Endodermal cell (in vitro differentiated cells): ENCODE data around the gene IFNL3. TPM values are rescaled to one million over a fixed set of nuclear protein-coding genes. Genes with fewer than 3 reads are reported as not detected.

Experiments
- DNase-seq: peaks from one replicate; pipeline ENCODE4 v3.0.0-alpha.2; 2017
- H3K27ac ChIP-seq: 2 replicates; pipeline ENCODE4 v1.5.1; 2013; ENCODE audit warnings: mild to moderate bottlenecking, low read depth, low read length, moderate library complexity
- H3K27me3 ChIP-seq: 2 replicates; pipeline ENCODE4 v1.6.1; 2013; ENCODE audit warnings: mild to moderate bottlenecking, low read length, moderate library complexity; ENCODE audit not compliant: insufficient read depth, control insufficient read depth, poor library complexity, severe bottlenecking
- H3K36me3 ChIP-seq: 2 replicates; pipeline ENCODE4 v1.7.0; 2013; ENCODE audit warnings: mild to moderate bottlenecking, low read length, moderate library complexity; ENCODE audit not compliant: control insufficient read depth, insufficient read depth
- H3K4me1 ChIP-seq: one replicate; pipeline ENCODE4 v1.7.0; 2013; ENCODE audit warnings: low read length; ENCODE audit not compliant: control insufficient read depth, insufficient read depth
- H3K4me3 ChIP-seq: 2 replicates; pipeline ENCODE4 v1.5.1; 2013; ENCODE audit warnings: mild to moderate bottlenecking, low read length, moderate library complexity
- H3K9ac ChIP-seq: 2 replicates; pipeline ENCODE4 v1.6.1; 2013; ENCODE audit warnings: mild to moderate bottlenecking, low read length, moderate library complexity; ENCODE audit not compliant: poor library complexity, severe bottlenecking; ENCODE audit errors: extremely low read depth
- H3K9me3 ChIP-seq: 2 replicates; pipeline ENCODE4 v1.6.1; 2013; ENCODE audit warnings: mild to moderate bottlenecking, low read length, moderate library complexity; ENCODE audit not compliant: control insufficient read depth
- H3K27ac Mint-ChIP-seq: 2 replicates; pipeline ENCODE4 v1.8.0; 2020; ENCODE audit warnings: mixed read lengths
- H3K27me3 Mint-ChIP-seq: 2 replicates; pipeline ENCODE4 v1.8.0; 2021; ENCODE audit warnings: mild to moderate bottlenecking, mixed read lengths; ENCODE audit not compliant: insufficient read depth
- H3K36me3 Mint-ChIP-seq: 2 replicates; pipeline ENCODE4 v1.8.0; 2020; ENCODE audit warnings: low read depth, mixed read lengths
- H3K4me1 Mint-ChIP-seq: 2 replicates; pipeline ENCODE4 v1.8.0; 2020; ENCODE audit warnings: mixed read lengths
- H3K4me3 Mint-ChIP-seq: 2 replicates; pipeline ENCODE4 v1.8.0; 2020; ENCODE audit warnings: mild to moderate bottlenecking, moderate library complexity, mixed read lengths
- H3K9me3 Mint-ChIP-seq: 2 replicates; pipeline ENCODE4 v1.8.0; 2020; ENCODE audit warnings: mild to moderate bottlenecking, mixed read lengths
- WGBS, 2 experiments: methylation state at CpG; one replicate each; pipeline versions ENCODE4 v1.1.5 to v1.1.7; 2013; ENCODE audit warnings: missing lambda C conversion rate in 2 of 2, mixed read lengths in 1 of 2; ENCODE audit not compliant: insufficient coverage in 1 of 2, insufficient read length in 1 of 2; 5-methylcytosine and 5-hydroxymethylcytosine counted together
- total RNA-seq, 2 donors: library from RNA; stranded (reverse); fragmentation: NEBNext Ultra II Directional in 1 of 2; extraction: Animal tissue kit (Norgen Biotek cat#: 25700) in 1 of 2; gene quantifications; 2 replicates in 1 of 2; 3 replicates in 1 of 2; pipeline ENCODE4 v1.2.1, GENCODE V29; 2021
- TF ChIP-seq, protein P1 (sequence below): fragments of 200-600 bp; sonication (generic); conservative IDR thresholded peaks from 2 replicates; pipeline ENCODE4 v1.5.0; 2021; ENCODE audit warnings: antibody characterized with exemption, mild to moderate bottlenecking

The IFNL3 gene
- total RNA-seq, 2 donors from 2014 or later: not detected

DNA sequence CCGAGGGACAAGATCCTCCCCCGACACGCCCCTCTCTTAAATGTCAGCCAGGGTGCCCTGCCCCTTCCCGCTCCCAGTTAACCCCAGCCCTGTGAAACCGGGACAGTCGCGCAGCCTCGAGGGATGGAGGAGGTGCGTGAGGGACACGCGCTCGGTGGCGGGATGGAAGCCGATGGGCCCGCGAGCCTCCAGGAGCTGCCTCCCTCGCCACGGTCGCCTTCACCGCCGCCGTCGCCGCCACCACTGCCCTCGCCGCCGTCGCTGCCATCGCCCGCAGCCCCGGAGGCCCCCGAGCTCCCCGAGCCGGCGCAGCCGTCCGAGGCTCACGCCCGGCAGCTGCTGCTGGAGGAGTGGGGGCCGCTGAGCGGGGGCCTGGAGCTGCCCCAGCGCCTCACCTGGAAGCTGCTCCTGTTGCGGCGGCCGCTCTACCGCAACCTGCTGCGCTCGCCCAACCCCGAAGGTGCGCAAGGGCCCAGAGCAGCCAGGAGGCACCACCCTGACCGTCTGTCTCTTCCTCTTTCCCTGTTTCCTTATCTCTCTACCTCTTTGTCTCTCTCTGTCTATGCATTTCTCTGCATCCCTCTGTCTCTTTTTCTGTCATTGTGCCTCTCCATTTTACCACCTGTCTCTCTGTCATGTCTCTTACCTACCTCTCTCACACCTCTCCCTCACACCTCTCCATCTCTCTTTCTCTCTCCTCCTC, 47.8 kb downstream of the IFNL3 start, which contains the start of gene NCCRP1:
Gene NCCRP1, plus strand, starts transcription at position 105 of the 703 bp plus-strand sequence. Its CDS starts 19 bp downstream, at position 124.
- TF ChIP-seq, protein P1, sequence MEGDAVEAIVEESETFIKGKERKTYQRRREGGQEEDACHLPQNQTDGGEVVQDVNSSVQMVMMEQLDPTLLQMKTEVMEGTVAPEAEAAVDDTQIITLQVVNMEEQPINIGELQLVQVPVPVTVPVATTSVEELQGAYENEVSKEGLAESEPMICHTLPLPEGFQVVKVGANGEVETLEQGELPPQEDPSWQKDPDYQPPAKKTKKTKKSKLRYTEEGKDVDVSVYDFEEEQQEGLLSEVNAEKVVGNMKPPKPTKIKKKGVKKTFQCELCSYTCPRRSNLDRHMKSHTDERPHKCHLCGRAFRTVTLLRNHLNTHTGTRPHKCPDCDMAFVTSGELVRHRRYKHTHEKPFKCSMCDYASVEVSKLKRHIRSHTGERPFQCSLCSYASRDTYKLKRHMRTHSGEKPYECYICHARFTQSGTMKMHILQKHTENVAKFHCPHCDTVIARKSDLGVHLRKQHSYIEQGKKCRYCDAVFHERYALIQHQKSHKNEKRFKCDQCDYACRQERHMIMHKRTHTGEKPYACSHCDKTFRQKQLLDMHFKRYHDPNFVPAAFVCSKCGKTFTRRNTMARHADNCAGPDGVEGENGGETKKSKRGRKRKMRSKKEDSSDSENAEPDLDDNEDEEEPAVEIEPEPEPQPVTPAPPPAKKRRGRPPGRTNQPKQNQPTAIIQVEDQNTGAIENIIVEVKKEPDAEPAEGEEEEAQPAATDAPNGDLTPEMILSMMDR: no peak
- Mint-ChIP-seq H3K27ac (no peak within 1 kb of the TSS), H3K4me1 (peaks cover 9% of the 10 kb centered on the region), H3K27me3 (peaks cover 69% of the 10 kb centered on the region), H3K4me3 (peak within 1 kb of the TSS; percentile 6), H3K36me3 (no peaks in the 10 kb centered on the region), H3K9me3 (no peaks in the 10 kb centered on the region)
- Histone ChIP-seq H3K4me1 (no peaks in the 10 kb centered on the region), H3K4me3 (no peak within 1 kb of the TSS), H3K9me3 (no peaks in the 10 kb centered on the region), H3K36me3 (no peaks in the 10 kb centered on the region), H3K9ac (no peak within 1 kb of the TSS), H3K27ac (no peak within 1 kb of the TSS), H3K27me3 (peaks cover 44% of the 10 kb centered on the region)
- peak; percentile 76 for DNase-seq
- 4 to 12% methylated on average over 14 to 51 of the region's 51 CpGs for WGBS, 2 experiments

- peak; percentile 68 for DNase-seq
- TF ChIP-seq, protein P1: no peak
- peaks cover 44% of the 10 kb centered on the region for H3K27me3 ChIP-seq
- H3K9ac ChIP-seq: no peak overlapping the region
- no peaks in the 10 kb centered on the region for H3K4me1 ChIP-seq
- H3K4me3 ChIP-seq: no peak overlapping the region
- WGBS, 2 experiments: 52 to 62% methylated on average over 3 to 6 of the region's 7 CpGs
- Mint-ChIP-seq H3K36me3 (no peaks in the 10 kb centered on the region), H3K4me1 (peaks cover 9% of the 10 kb centered on the region), H3K27ac (no peak overlapping the region), H3K9me3 (no peaks in the 10 kb centered on the region), H3K27me3 (peaks cover 63% of the 10 kb centered on the region), H3K4me3 (peak overlapping the region; percentile 6)
- H3K9me3 ChIP-seq: no peaks in the 10 kb centered on the region
- no peak overlapping the region for H3K27ac ChIP-seq
- no peaks in the 10 kb centered on the region for H3K36me3 ChIP-seq
Measured at GRCh38 chr19:39196320-39196719, 48.5 kb downstream of the IFNL3 start.

GRCh38 chr19:39195755-39196154, 49.1 kb downstream of the IFNL3 start:
- Mint-ChIP-seq H3K4me1 (peaks cover 9% of the 10 kb centered on the region), H3K9me3 (no peaks in the 10 kb centered on the region), H3K4me3 (no peak overlapping the region), H3K27me3 (peaks cover 58% of the 10 kb centered on the region), H3K27ac (no peak overlapping the region), H3K36me3 (no peaks in the 10 kb centered on the region)
- no peak for DNase-seq
- TF ChIP-seq, protein P1: no peak
- WGBS, 2 experiments: 71 to 74% methylated on average over 5 to 9 of the region's 9 CpGs
- H3K9me3 ChIP-seq: no peaks in the 10 kb centered on the region
- no peak overlapping the region for H3K27ac ChIP-seq
- H3K4me3 ChIP-seq: no peak overlapping the region
- no peaks in the 10 kb centered on the region for H3K36me3 ChIP-seq
- H3K27me3 ChIP-seq: peaks cover 44% of the 10 kb centered on the region
- no peaks in the 10 kb centered on the region for H3K4me1 ChIP-seq
- no peak overlapping the region for H3K9ac ChIP-seq
